Measurements from ENCODE around the gene CCDC142.

The CCDC142 gene

GRCh38 chr2:74440378-74441169 lies 42.2 kb downstream of the CCDC142 start:
- peak; percentile 76 to 91 (median 81) for DNase-seq

- no peak for DNase-seq
Observed at GRCh38 chr2:74439803-74440377, 42.9 kb downstream of the CCDC142 start.

- DNase-seq: no peak
Observed at GRCh38 chr2:74439373-74439772, 43.4 kb downstream of the CCDC142 start.

GRCh38 chr2:74438248-74438647 lies 44.5 kb downstream of the CCDC142 start:
- DNase-seq: no peak

- peak in 2 of 3 donors; percentile 28 to 29 for DNase-seq
Observed at GRCh38 chr2:74436848-74437695, 45.7 kb downstream of the CCDC142 start.

- no peak for DNase-seq
Observed at GRCh38 chr2:74436111-74436805, 46.5 kb downstream of the CCDC142 start.

- DNase-seq: no peak
Observed at GRCh38 chr2:74430502-74430901, 52.3 kb downstream of the CCDC142 start.

GRCh38 chr2:74429487-74430451 lies 53.0 kb downstream of the CCDC142 start:
- DNase-seq: no peak

GRCh38 chr2:74428675-74429074 lies 54.1 kb downstream of the CCDC142 start:
- DNase-seq: no peak

- no peak for DNase-seq
Observed at GRCh38 chr2:74427551-74427950, 55.2 kb downstream of the CCDC142 start.

GRCh38 chr2:74426181-74426758 lies 56.5 kb downstream of the CCDC142 start:
- no peak for DNase-seq

GRCh38 chr2:74425523-74425922 lies 57.3 kb downstream of the CCDC142 start:
- DNase-seq: no peak

- no peak for DNase-seq
Observed at GRCh38 chr2:74424995-74425406, 57.8 kb downstream of the CCDC142 start.

- no peak for DNase-seq
Observed at GRCh38 chr2:74424139-74424992, 58.4 kb downstream of the CCDC142 start.

Measured in suppressor macrophage treated with lipopolysaccharide for 1 hour (primary cell).